ENCODE data around the gene MTA2. TPM values are rescaled to one million over a fixed set of nuclear protein-coding genes. Genes with fewer than 3 reads are reported as not detected.

Gene MTA2
- total RNA-seq, 1 experiment from 2014 or later, result 120 TPM

DNA sequence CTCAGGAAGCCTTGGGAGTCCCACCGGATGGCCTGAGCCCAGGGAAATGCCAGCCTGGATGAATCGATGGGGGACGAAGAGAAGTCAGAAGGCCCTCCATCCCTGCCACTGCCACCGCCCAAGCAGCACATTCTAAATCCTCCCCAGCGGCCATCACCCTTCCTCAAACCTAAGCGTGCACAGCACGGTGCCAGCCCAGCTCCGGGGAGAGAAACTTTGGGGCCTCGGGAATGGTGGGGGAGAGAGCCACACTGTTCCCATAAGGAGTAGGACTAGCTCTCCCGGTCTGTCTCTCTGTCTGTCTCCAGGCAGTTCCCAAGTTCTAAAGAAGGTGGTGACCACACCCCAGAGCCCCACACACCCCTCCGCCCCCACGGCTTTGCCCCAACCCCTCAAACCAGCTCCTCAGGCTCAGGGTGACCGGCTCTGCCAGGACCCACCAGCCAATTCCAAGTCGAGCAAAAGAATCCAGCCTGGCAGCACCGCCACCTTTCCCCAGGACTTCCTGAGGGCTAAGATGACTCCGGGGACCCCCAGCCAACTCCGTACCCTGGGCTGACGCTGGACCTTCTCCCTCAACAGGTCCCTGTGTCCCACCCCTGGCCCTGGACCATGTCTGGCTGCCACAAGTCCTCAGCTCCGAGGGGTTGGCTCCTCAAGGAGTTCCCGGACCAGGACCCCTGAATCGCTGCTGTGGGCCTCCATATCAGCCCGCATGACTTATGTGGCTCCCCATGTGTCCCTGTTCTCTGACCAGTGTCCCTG is 57.8 kb downstream of the MTA2 start:
- H3K4me2 ChIP-seq, result peak overlapping the region; percentile 99
- H3K27me3 ChIP-seq (ENCODE audit: insufficient read depth, low read depth), result no peaks in the 10 kb centered on the region
- peak in 1 of 2 experiments; percentile 77 for DNase-seq
- no peaks in the 10 kb centered on the region for H3K9me3 ChIP-seq (ENCODE audit: insufficient read depth, low read depth)
- intact Hi-C loops (cut with micrococcal nuclease; ENCODE audit: unreplicated experiment), result loop anchor here (2.0 to 5.0 kb wide), 3 partner anchors 123 to 337 kb away; partner anchors contain the start of genes C11orf98, CSKMT and SLC3A2
- H3K4me3 ChIP-seq, result peak overlapping the region; percentile 98
- H3K79me2 ChIP-seq (ENCODE audit: low read depth), result peaks cover 75% of the 10 kb centered on the region
- TF ChIP-seq EZH2 (IDR thresholded peaks at IDR 0.05; ENCODE audit: low read depth), result no peak
- TF ChIP-seq, protein P1, sequence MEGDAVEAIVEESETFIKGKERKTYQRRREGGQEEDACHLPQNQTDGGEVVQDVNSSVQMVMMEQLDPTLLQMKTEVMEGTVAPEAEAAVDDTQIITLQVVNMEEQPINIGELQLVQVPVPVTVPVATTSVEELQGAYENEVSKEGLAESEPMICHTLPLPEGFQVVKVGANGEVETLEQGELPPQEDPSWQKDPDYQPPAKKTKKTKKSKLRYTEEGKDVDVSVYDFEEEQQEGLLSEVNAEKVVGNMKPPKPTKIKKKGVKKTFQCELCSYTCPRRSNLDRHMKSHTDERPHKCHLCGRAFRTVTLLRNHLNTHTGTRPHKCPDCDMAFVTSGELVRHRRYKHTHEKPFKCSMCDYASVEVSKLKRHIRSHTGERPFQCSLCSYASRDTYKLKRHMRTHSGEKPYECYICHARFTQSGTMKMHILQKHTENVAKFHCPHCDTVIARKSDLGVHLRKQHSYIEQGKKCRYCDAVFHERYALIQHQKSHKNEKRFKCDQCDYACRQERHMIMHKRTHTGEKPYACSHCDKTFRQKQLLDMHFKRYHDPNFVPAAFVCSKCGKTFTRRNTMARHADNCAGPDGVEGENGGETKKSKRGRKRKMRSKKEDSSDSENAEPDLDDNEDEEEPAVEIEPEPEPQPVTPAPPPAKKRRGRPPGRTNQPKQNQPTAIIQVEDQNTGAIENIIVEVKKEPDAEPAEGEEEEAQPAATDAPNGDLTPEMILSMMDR (conservative IDR thresholded peaks at IDR 0.05), result no peak
- ChIA-PET CTCF (interaction anchor here (0.6 to 3.9 kb wide), 12 partner anchors 9 to 154 kb away, joined by 3 to 58 read pairs (median 8); partner anchors contain the start of gene TUT1), POLR2A (ENCODE audit: unreplicated experiment) (interaction anchor here (0.5 to 1.9 kb wide), 9 partner anchors 9 to 127 kb away, joined by 3 to 36 read pairs (median 7); partner anchors contain the start of genes TUT1 and UQCC3)
- H2AFZ ChIP-seq, result no peak overlapping the region
- no peaks in the 10 kb centered on the region for H3K36me3 ChIP-seq (ENCODE audit: low read depth)
- H3K4me1 ChIP-seq (replicated peaks; ENCODE audit: insufficient read depth), result peaks cover 78% of the 10 kb centered on the region
- BruUV-seq (replicated peaks), result no TSS peak
- H3F3A ChIP-seq (ENCODE audit: insufficient read depth, low read depth), result peaks cover 59% of the 10 kb centered on the region
- H4K20me1 ChIP-seq (ENCODE audit: insufficient read depth), result peaks cover 39% of the 10 kb centered on the region
- no peaks in the 10 kb centered on the region for H3K9me2 ChIP-seq (ENCODE audit: insufficient read depth)
- H3K27ac ChIP-seq, result peak overlapping the region; percentile 72

Small RNA genes within 50 kb of the gene (microRNA-seq; reads per million reads assigned to microRNA genes)
- not detected for gene MIR6747 (ENCODE audit: borderline number of aligned reads, borderline replicate concordance)

Other genes starting within 250 kb of the MTA2 start
- not detected in 2 replicates for gene SCGB1A1, start 182.8 kb downstream of the MTA2 start, total RNA-seq (2021)
- 632 and 734 TPM in 2 replicates for gene AHNAK, start 55.1 kb downstream of the MTA2 start, total RNA-seq (2021)
- gene EEF1G, start 28.0 kb downstream of the MTA2 start, total RNA-seq (2021), result 1,773 and 2,008 TPM in 2 replicates
- gene TUT1, start 10.3 kb downstream of the MTA2 start, total RNA-seq (2021), result 39.3 and 40.5 TPM in 2 replicates
- gene EML3, start 10.9 kb upstream of the MTA2 start, total RNA-seq (2021), result 83.2 and 84.2 TPM in 2 replicates
- gene ROM1, start 11.4 kb upstream of the MTA2 start, total RNA-seq (2021), result 6.2 and 7.0 TPM in 2 replicates
- 38.9 and 60.5 TPM in 2 replicates for gene B3GAT3, start 20.1 kb upstream of the MTA2 start, total RNA-seq (2021)
- 478 and 525 TPM in 2 replicates for gene GANAB, start 44.7 kb upstream of the MTA2 start, total RNA-seq (2021)
- gene INTS5, start 51.4 kb upstream of the MTA2 start, total RNA-seq (2021), result 28.2 and 31.5 TPM in 2 replicates
- gene C11orf98, start 63.3 kb upstream of the MTA2 start, total RNA-seq (2021), result 86.7 and 94.9 TPM in 2 replicates
- 19.2 and 51.9 TPM in 2 replicates for gene CSKMT, start 63.4 kb upstream of the MTA2 start, total RNA-seq (2021)
- gene UQCC3, start 69.8 kb upstream of the MTA2 start, total RNA-seq (2021), result 16.1 and 25.4 TPM in 2 replicates
- gene LBHD1, start 70.4 kb upstream of the MTA2 start, total RNA-seq (2021), result 13.2 and 16.1 TPM in 2 replicates
- gene UBXN1, start 77.2 kb upstream of the MTA2 start, total RNA-seq (2021), result 143 and 150 TPM in 2 replicates
- gene LRRN4CL, start 87.7 kb upstream of the MTA2 start, total RNA-seq (2021), result 1.0 and 1.3 TPM in 2 replicates
- 173 and 201 TPM in 2 replicates for gene BSCL2, start 105.6 kb upstream of the MTA2 start, total RNA-seq (2021)
- 0.57 TPM in 1 of 2 replicates, not detected in the other for gene GNG3, start 105.8 kb upstream of the MTA2 start, total RNA-seq (2021)
- 55.2 and 76.9 TPM in 2 replicates for gene HNRNPUL2, start 125.6 kb upstream of the MTA2 start, total RNA-seq (2021)
- 65.3 and 71.4 TPM in 2 replicates for gene TTC9C, start 126.6 kb upstream of the MTA2 start, total RNA-seq (2021)
- gene ZBTB3, start 152.3 kb upstream of the MTA2 start, total RNA-seq (2021), result 16.5 and 17.2 TPM in 2 replicates
- 131 and 155 TPM in 2 replicates for gene POLR2G, start 159.7 kb upstream of the MTA2 start, total RNA-seq (2021)
- 31.2 and 36.4 TPM in 2 replicates for gene TAF6L, start 169.5 kb upstream of the MTA2 start, total RNA-seq (2021)
- 45.5 and 48.3 TPM in 2 replicates for gene TMEM179B, start 185.5 kb upstream of the MTA2 start, total RNA-seq (2021)
- 17.9 and 22.6 TPM in 2 replicates for gene TMEM223, start 190.1 kb upstream of the MTA2 start, total RNA-seq (2021)
- gene NXF1, start 203.6 kb upstream of the MTA2 start, total RNA-seq (2021), result 45.6 and 56.1 TPM in 2 replicates
- 61.9 and 65.8 TPM in 2 replicates for gene STX5, start 230.2 kb upstream of the MTA2 start, total RNA-seq (2021)
- gene TEX54, start 231.0 kb upstream of the MTA2 start, total RNA-seq (2021), result not detected in 2 replicates
- 72.4 and 74.1 TPM in 2 replicates for gene WDR74, start 237.7 kb upstream of the MTA2 start, total RNA-seq (2021)